ENCODE data around the gene BRPF3.
A peak's percentile ranks its signal among the peaks of the same experiment; 100 is the strongest.

Gene BRPF3

GRCh38 chr6:36184311-36184710 is 12.2 kb upstream of the BRPF3 start:
- Histone ChIP-seq H3K4me1 (ENCODE audit: insufficient read depth, low read length) (no peaks in the 10 kb centered on the region), H2AFZ (ENCODE audit: low read depth, low read length) (no peak overlapping the region), H3K36me3 (ENCODE audit: insufficient read depth, low read length) (no peaks in the 10 kb centered on the region), H3K4me3 (ENCODE audit: low read length) (no peak overlapping the region), H3K9me3 (ENCODE audit: low read length) (peaks cover 3% of the 10 kb centered on the region), H3K27me3 (ENCODE audit: insufficient read depth, low read length) (no peaks in the 10 kb centered on the region)

- H2AFZ ChIP-seq (ENCODE audit: low read depth, low read length), result no peak overlapping the region
- no peaks in the 10 kb centered on the region for H3K4me1 ChIP-seq (ENCODE audit: insufficient read depth, low read length)
- H3K27me3 ChIP-seq (ENCODE audit: insufficient read depth, low read length), result no peaks in the 10 kb centered on the region
- H3K4me3 ChIP-seq (ENCODE audit: low read length), result no peak overlapping the region
- H3K36me3 ChIP-seq (ENCODE audit: insufficient read depth, low read length), result no peaks in the 10 kb centered on the region
- H3K9me3 ChIP-seq (ENCODE audit: low read length), result peaks cover 3% of the 10 kb centered on the region
These were observed 10.3 kb upstream of the BRPF3 start for GRCh38 chr6:36186199-36186598.

- Histone ChIP-seq H2AFZ (ENCODE audit: low read depth, low read length) (no peak overlapping the region), H3K4me1 (ENCODE audit: insufficient read depth, low read length) (no peaks in the 10 kb centered on the region), H3K9me3 (ENCODE audit: low read length) (no peaks in the 10 kb centered on the region), H3K27me3 (ENCODE audit: insufficient read depth, low read length) (no peaks in the 10 kb centered on the region), H3K4me3 (ENCODE audit: low read length) (no peak overlapping the region), H3K36me3 (ENCODE audit: insufficient read depth, low read length) (no peaks in the 10 kb centered on the region)
These were observed 9.1 kb upstream of the BRPF3 start for GRCh38 chr6:36187446-36187845.

GRCh38 chr6:36195471-36196112 is 952 bp upstream of the BRPF3 start:
- Histone ChIP-seq H3K9me3 (ENCODE audit: low read length) (peaks cover 9% of the 10 kb centered on the region), H3K27me3 (ENCODE audit: insufficient read depth, low read length) (no peaks in the 10 kb centered on the region), H2AFZ (ENCODE audit: low read depth, low read length) (peak overlapping the region; percentile 88), H3K36me3 (ENCODE audit: insufficient read depth, low read length) (peaks cover 25% of the 10 kb centered on the region), H3K4me3 (ENCODE audit: low read length) (peak overlapping the region; percentile 68), H3K4me1 (ENCODE audit: insufficient read depth, low read length) (peaks cover 10% of the 10 kb centered on the region)

- peaks cover 18% of the 10 kb centered on the region for H3K9me3 ChIP-seq (ENCODE audit: low read length)
- no peaks in the 10 kb centered on the region for H3K27me3 ChIP-seq (ENCODE audit: insufficient read depth, low read length)
- H3K4me1 ChIP-seq (ENCODE audit: insufficient read depth, low read length), result peaks cover 10% of the 10 kb centered on the region
- peaks cover 39% of the 10 kb centered on the region for H3K36me3 ChIP-seq (ENCODE audit: insufficient read depth, low read length)
- no peak overlapping the region for H2AFZ ChIP-seq (ENCODE audit: low read depth, low read length)
- peak overlapping the region; percentile 68 for H3K4me3 ChIP-seq (ENCODE audit: low read length)
These were observed 470 bp downstream of the BRPF3 start for GRCh38 chr6:36196880-36197548.

GRCh38 chr6:36197739-36198221 is 1.2 kb downstream of the BRPF3 start:
- Histone ChIP-seq H3K4me3 (ENCODE audit: low read length) (peak overlapping the region; percentile 68), H3K36me3 (ENCODE audit: insufficient read depth, low read length) (peaks cover 47% of the 10 kb centered on the region), H2AFZ (ENCODE audit: low read depth, low read length) (no peak overlapping the region), H3K4me1 (ENCODE audit: insufficient read depth, low read length) (peaks cover 10% of the 10 kb centered on the region), H3K27me3 (ENCODE audit: insufficient read depth, low read length) (no peaks in the 10 kb centered on the region), H3K9me3 (ENCODE audit: low read length) (peaks cover 23% of the 10 kb centered on the region)

- Histone ChIP-seq H3K36me3 (ENCODE audit: insufficient read depth, low read length) (peaks cover 59% of the 10 kb centered on the region), H3K4me3 (ENCODE audit: low read length) (no peak overlapping the region), H3K4me1 (ENCODE audit: insufficient read depth, low read length) (peaks cover 10% of the 10 kb centered on the region), H3K27me3 (ENCODE audit: insufficient read depth, low read length) (no peaks in the 10 kb centered on the region), H3K9me3 (ENCODE audit: low read length) (peaks cover 25% of the 10 kb centered on the region), H2AFZ (ENCODE audit: low read depth, low read length) (no peak overlapping the region)
These were observed 2.4 kb downstream of the BRPF3 start for GRCh38 chr6:36198986-36199385.

GRCh38 chr6:36200154-36200891 is 3.8 kb downstream of the BRPF3 start:
- Histone ChIP-seq H3K36me3 (ENCODE audit: insufficient read depth, low read length) (peaks cover 72% of the 10 kb centered on the region), H3K4me3 (ENCODE audit: low read length) (no peak overlapping the region), H3K9me3 (ENCODE audit: low read length) (peaks cover 25% of the 10 kb centered on the region), H3K4me1 (ENCODE audit: insufficient read depth, low read length) (peaks cover 10% of the 10 kb centered on the region), H3K27me3 (ENCODE audit: insufficient read depth, low read length) (no peaks in the 10 kb centered on the region), H2AFZ (ENCODE audit: low read depth, low read length) (no peak overlapping the region)

- H3K4me1 ChIP-seq (ENCODE audit: insufficient read depth, low read length), result peaks cover 8% of the 10 kb centered on the region
- H3K27me3 ChIP-seq (ENCODE audit: insufficient read depth, low read length), result no peaks in the 10 kb centered on the region
- H3K4me3 ChIP-seq (ENCODE audit: low read length), result no peak overlapping the region
- peaks cover 25% of the 10 kb centered on the region for H3K9me3 ChIP-seq (ENCODE audit: low read length)
- H3K36me3 ChIP-seq (ENCODE audit: insufficient read depth, low read length), result peaks cover 80% of the 10 kb centered on the region
- no peak overlapping the region for H2AFZ ChIP-seq (ENCODE audit: low read depth, low read length)
These were observed 4.6 kb downstream of the BRPF3 start for GRCh38 chr6:36200998-36201596.

GRCh38 chr6:36201612-36202011 is 5.1 kb downstream of the BRPF3 start:
- Histone ChIP-seq H3K4me1 (ENCODE audit: insufficient read depth, low read length) (peaks cover 7% of the 10 kb centered on the region), H3K9me3 (ENCODE audit: low read length) (peaks cover 25% of the 10 kb centered on the region), H3K36me3 (ENCODE audit: insufficient read depth, low read length) (peaks cover 85% of the 10 kb centered on the region), H3K4me3 (ENCODE audit: low read length) (no peak overlapping the region), H2AFZ (ENCODE audit: low read depth, low read length) (no peak overlapping the region), H3K27me3 (ENCODE audit: insufficient read depth, low read length) (no peaks in the 10 kb centered on the region)

GRCh38 chr6:36202101-36202500 is 5.6 kb downstream of the BRPF3 start:
- Histone ChIP-seq H3K4me3 (ENCODE audit: low read length) (no peak overlapping the region), H2AFZ (ENCODE audit: low read depth, low read length) (no peak overlapping the region), H3K9me3 (ENCODE audit: low read length) (peaks cover 25% of the 10 kb centered on the region), H3K27me3 (ENCODE audit: insufficient read depth, low read length) (no peaks in the 10 kb centered on the region), H3K36me3 (ENCODE audit: insufficient read depth, low read length) (peaks cover 90% of the 10 kb centered on the region), H3K4me1 (ENCODE audit: insufficient read depth, low read length) (peaks cover 7% of the 10 kb centered on the region)

- Histone ChIP-seq H3K27me3 (ENCODE audit: insufficient read depth, low read length) (no peaks in the 10 kb centered on the region), H3K9me3 (ENCODE audit: low read length) (peaks cover 20% of the 10 kb centered on the region), H2AFZ (ENCODE audit: low read depth, low read length) (no peak overlapping the region), H3K4me3 (ENCODE audit: low read length) (no peak overlapping the region), H3K36me3 (ENCODE audit: insufficient read depth, low read length) (peaks cover 100% of the 10 kb centered on the region), H3K4me1 (ENCODE audit: insufficient read depth, low read length) (no peaks in the 10 kb centered on the region)
These were observed 7.7 kb downstream of the BRPF3 start for GRCh38 chr6:36204068-36204753.

All from neuron (in vitro differentiated cells).